Measurements from ENCODE around the gene CD36.

- TF ChIP-seq CTCF (IDR thresholded peaks at IDR 0.05; ENCODE audit: low read length) (no peak), EZH2phosphoT487 (IDR thresholded peaks at IDR 0.05; ENCODE audit: low read length) (no peak), EZH2 (optimal IDR thresholded peaks at IDR 0.05; ENCODE audit: low read depth, low read length) (no peak)
Measured at GRCh38 chr7:80708123-80708522, 69.7 kb downstream of the CD36 start.

Measured in MM.1S (cell line).